Stimulated activated CD8-positive, alpha-beta memory T cell treated with anti-CD3 and anti-CD28 coated beads, Interleukin-7, amount 100 ng/mL, for 24 hours (primary cell): ENCODE data around the gene NAT10.

Experiments used
- DNase-seq: peaks from one replicate; pipeline ENCODE4 v3.0.0-alpha.2; 2020; ENCODE audit warnings: low read depth

The NAT10 gene

GRCh38 chr11:34150494-34151151 is 45.2 kb downstream of the NAT10 start:
- no peak for DNase-seq

- DNase-seq = no peak
Observed at GRCh38 chr11:34151166-34151565, 45.7 kb downstream of the NAT10 start.

DNA sequence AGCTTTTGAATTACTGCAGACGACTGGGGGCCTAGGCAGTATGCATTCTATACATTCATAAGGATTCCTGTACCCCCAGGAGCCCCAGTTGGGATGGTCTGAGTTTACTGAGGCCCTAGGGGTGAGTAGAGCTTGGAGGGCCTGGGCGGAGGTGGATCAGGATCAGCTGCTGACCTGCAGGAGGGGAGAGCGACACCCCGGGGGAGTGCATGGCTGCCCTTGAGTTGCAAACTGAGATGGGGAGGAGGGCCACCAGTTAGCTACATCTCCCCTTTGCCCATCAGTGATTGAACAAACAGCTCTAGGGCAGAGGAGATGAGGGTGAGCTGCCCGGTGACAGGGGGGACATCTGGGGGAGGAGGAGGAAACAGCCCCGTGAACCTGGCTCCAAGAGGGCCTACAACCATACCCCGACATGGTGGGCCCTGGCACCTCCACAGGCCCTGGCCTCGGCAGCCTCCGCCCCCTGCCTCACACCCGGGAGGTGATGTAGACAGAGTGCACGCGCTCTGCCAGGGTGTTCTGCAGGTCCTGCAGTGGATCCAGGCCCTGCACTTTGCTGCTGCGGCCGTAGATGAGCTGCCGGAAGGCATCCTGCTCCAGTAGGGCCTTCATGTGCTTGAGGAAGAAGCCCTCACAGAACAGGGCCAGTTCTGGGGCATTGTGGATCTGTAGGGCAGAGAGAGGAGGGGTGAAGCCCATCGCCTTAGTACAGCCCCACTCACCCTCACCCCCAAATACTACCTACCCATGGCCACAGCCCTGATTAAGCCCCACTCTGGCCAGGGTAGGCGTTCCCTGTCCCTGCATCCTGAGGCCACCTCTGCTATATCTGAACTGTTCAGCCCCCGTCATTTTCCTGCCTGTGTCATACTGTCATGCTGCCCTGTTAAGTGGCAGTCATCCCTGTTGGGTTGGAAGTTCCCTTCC is 46.8 kb downstream of the NAT10 start:
- DNase-seq = no peak

DNA sequence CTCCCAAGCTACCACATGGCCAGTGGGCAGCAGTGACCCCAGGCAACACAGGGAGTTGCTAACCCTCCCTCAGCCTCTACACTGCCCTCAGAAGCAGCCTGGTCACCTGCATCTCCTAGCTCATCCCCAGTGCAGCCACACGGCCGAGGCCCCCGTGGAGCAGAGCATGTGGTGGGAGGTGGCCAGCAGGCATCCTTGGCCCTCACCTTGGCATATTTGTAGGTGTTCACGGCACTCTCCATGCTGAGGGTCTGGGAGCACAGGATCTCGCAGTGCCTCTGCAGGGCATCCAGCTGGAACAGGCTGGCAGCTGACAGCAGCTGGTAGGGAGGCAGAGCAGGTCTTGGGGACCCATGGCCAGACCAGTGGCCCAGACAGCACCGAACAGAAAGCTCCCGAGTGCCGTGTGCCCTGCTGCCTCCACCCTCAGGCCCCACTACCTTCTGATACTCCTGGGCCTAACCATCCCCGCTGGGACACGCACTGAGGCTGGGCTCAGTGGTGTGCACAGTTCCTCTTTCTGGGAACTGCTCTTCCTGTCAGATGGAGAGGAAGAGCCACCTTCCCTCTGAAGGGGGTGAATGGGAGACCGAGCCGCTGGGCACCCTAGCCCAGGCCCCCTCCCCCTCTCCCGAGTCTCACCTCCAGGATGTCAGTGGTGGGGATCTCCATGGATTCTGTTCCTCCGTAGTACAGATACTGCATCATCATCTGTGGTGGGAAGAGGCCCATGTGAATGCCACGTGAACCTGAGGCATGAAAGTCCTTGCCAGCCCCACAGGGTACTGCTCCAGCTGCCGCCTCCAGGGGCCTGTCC is 48.8 kb downstream of the NAT10 start:
- DNase-seq = no peak

GRCh38 chr11:34155057-34155756 is 49.8 kb downstream of the NAT10 start:
- no peak for DNase-seq

DNA sequence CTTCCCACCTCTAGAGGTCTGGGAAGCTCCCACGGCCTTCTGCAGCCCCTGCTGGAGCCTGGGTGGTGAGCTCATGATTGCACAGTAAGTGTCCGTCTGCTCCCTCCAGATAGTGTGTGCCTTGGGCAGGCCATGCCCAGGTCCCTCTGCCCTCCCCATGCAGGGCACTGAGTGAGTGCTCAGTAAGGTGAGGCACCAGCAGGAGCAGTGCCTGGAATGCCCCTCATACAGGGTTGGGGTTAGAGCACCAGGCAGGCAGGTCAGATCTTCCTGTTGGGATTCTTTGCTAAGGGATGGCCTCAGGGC is 50.3 kb downstream of the NAT10 start:
- no peak for DNase-seq

GRCh38 chr11:34157163-34157562 is 51.7 kb downstream of the NAT10 start:
- DNase-seq = no peak

DNA sequence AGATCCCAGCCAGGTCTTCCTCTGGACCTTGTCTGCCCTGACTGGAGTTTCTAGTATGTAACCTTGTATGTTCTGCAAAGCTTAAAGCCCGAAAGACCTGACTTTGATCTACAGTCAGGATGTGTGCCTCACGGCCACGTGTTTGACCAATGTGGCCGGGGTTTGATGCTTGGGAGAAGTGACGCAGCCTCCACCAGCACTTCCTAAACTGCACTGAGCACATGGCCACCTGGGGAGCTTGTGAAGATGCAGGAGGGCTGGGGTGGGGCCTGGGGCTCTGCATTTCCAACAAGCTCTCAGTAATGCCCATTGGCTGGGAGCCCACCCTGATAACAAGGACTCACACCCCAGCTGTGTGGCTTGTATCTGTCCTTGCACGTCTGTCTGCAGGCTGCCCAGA is 53.2 kb downstream of the NAT10 start:
- no peak for DNase-seq

DNA sequence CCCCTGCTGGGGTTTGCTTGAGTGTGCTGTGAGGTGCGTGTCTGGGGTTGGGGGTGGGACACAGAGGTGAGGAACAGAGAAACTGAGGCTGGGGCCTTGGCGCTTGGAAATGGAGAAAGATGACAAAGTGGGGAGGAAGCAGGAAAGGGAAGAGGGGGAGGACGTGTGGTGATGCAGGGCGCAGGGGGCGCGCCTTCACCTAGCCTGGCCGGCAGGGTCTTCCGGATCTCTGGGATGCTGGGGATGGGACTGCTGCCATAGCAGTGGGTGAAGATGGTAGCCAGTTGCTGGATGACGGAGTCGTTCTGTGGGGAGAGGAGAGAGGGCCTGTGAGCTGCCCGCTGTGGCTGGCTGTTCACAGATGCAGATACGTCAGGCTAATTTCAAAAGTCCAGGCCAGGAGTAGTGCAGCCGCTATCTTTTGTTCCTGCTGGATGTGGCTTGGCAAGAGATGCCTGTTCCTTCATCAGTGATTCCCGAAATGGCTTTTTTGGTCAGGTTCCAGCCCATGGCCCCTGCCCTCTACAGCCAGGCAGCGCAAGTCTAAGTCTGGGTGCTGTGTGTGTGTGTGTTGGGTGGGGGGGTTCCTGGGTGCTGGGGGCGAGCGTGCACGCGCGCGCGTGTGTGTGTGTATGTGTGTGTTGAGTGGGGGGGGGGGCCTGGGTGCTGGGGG is 54.8 kb downstream of the NAT10 start:
- DNase-seq = no peak

GRCh38 chr11:34160791-34161190 is 55.4 kb downstream of the NAT10 start:
- no peak for DNase-seq

- DNase-seq = no peak
Observed at GRCh38 chr11:34161361-34161760, 55.9 kb downstream of the NAT10 start.

GRCh38 chr11:34161812-34162492 is 56.5 kb downstream of the NAT10 start:
- DNase-seq = peak; percentile 21

DNA sequence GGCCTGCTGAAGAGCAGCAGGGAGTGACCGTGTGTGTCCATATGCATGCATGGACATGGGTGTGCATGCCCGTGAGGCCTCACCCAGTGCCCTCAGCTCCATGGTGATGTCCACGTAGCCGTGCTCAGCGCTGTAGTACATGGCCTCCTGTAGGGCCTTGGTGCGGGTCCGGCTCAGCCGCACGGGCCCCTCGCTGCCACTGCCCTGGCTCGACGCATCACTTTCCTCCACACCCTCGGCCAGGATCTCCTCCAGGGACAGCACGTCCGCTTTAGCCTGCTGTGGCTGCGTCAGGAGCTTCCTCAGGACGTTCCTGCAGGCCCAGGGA is 57.0 kb downstream of the NAT10 start:
- no peak for DNase-seq

DNA sequence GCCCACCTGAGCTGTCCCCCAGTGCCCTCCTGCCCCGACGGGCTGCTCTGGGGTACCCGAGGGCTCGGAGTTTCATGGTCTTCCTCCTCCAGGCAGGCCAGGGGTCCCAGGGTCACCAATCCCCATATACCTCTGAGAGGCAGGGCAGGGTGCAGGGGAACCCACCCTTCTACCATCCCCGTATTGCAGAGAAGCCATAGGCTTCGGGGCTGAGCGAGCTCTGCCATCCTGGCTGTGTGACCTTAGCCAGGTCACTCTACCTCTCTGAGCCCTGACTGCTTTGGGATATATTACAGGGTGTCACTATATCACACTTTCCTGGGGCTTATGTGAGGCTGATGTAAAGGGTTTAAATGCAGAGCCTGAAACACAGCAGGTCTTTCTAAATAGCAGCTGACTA is 57.4 kb downstream of the NAT10 start:
- no peak for DNase-seq

DNA sequence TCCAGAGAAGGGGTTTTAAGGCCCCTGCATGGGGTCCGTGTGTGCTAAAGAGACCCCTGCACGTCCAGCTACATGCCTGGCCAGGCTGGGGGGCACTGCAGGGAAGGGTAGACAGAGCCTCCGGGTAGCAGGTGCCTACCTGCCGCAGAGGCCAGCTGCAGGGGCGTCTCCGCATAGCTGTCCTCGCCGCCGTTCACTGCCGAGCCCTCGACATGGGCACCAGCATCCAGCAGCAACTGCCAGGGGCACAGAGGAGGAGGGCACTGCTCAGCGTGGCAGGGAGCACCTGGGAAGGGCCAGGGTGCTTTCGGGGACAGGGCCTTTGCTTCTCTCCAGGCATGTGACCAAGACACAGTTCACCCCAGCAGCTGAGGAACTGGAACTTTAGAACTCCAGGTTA is 59.7 kb downstream of the NAT10 start:
- no peak for DNase-seq

DNA sequence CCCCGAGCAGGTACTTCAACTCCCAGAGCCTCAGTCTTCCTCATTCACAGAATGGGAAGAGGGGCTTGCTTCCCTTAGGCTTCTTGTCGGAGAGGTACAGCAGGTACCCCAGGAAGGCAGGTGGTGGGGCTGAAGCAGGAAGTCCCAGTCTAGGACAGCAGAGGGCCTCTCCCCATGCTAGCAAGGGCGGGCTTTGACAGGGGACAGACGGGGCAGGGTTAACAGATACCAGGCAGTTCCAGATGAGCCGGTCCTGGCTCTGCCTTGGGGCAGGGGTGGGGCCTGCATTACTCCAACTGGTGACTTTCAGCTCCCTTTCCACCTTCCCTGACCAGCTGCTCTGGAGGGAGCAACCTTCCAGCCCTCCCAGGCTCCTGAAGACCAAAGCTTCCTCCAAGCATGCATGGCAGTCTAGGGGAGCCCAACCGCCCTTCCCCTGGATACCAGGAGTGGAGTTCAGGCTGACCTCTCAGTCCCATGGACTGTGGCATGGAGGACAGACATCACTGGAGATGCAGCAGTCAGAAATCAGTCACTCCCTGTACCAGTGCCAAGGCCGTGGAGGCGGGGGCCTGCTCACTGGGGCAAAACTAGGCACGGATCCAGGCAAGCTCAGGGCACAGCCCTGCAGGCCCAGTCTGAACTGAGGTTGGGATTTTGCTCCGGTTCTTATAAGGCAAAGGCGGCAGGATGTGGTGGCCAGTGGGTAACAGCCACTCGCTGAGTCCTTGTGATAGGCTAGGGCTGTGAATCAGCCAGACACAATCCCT is 60.5 kb downstream of the NAT10 start:
- DNase-seq = no peak

- no peak for DNase-seq
Observed at GRCh38 chr11:34166806-34167740, 61.6 kb downstream of the NAT10 start.

GRCh38 chr11:34167961-34168360 is 62.5 kb downstream of the NAT10 start:
- no peak for DNase-seq
